ENCODE data around the gene USP32. TPM values are rescaled to one million over a fixed set of nuclear protein-coding genes. Genes with fewer than 3 reads are reported as not detected.
A peak's percentile ranks its signal among the peaks of the same experiment; 100 is the strongest.

USP32 gene
- polyA plus RNA-seq, 4 donors = 10.3 to 21.9 (median 15.1) TPM

- FAIRE-seq (no peak), DNase-seq (no peak)
- Histone ChIP-seq H3K9me3 (ENCODE audit: control insufficient read depth in 2 of 2, insufficient read depth in 1 of 2, low read depth in 1 of 2, low read length in 1 of 2) (peaks cover 0 to 2% of the 10 kb centered on the region in 2 donors), H3K27me3 (ENCODE audit: control insufficient read depth in 3 of 3, insufficient read depth in 3 of 3, low read length in 3 of 3) (peaks cover 0 to 51% (median 25%) of the 10 kb centered on the region in 3 donors), H3K27ac (ENCODE audit: low read depth in 1 of 3, low read length in 2 of 3) (no peak overlapping the region), H3K4me3 (ENCODE audit: low read depth in 1 of 3, low read length in 3 of 3) (peak overlapping the region in 1 of 3 donors; percentile 82), H3K36me3 (ENCODE audit: control insufficient read depth in 3 of 3, insufficient read depth in 2 of 3, low read depth in 1 of 3, low read length in 3 of 3) (no peaks in the 10 kb centered on the region), H3K4me1 (ENCODE audit: control insufficient read depth in 3 of 3, insufficient read depth in 2 of 3, low read depth in 1 of 3, low read length in 2 of 3) (peaks cover 2 to 8% (median 6%) of the 10 kb centered on the region in 3 donors)
- 76 to 89% (median 85%) methylated on average over 13 of the region's 13 CpGs for WGBS, 3 donors
Measured at GRCh38 chr17:60135951-60136666, 255.8 kb downstream of the USP32 start.

- H3K36me3 ChIP-seq (ENCODE audit: control insufficient read depth in 3 of 3, insufficient read depth in 2 of 3, low read depth in 1 of 3, low read length in 3 of 3) = no peaks in the 10 kb centered on the region
- WGBS, 3 donors = 3 to 5% (median 3%) methylated on average over 54 of the region's 54 CpGs
- peak overlapping the region; percentile 24 to 72 (median 45) for H3K27ac ChIP-seq (ENCODE audit: low read depth in 1 of 3, low read length in 2 of 3)
- no peak for FAIRE-seq
- H3K9me3 ChIP-seq (ENCODE audit: control insufficient read depth in 2 of 2, insufficient read depth in 1 of 2, low read depth in 1 of 2, low read length in 1 of 2) = peaks cover 0 to 2% of the 10 kb centered on the region in 2 donors
- peak; percentile 85 to 90 for DNase-seq
- peaks cover 2 to 8% (median 6%) of the 10 kb centered on the region in 3 donors for H3K4me1 ChIP-seq (ENCODE audit: control insufficient read depth in 3 of 3, insufficient read depth in 2 of 3, low read depth in 1 of 3, low read length in 2 of 3)
- H3K4me3 ChIP-seq (ENCODE audit: low read depth in 1 of 3, low read length in 3 of 3) = peak overlapping the region; percentile 52 to 82 (median 64)
- H3K27me3 ChIP-seq (ENCODE audit: control insufficient read depth in 3 of 3, insufficient read depth in 3 of 3, low read length in 3 of 3) = peaks cover 0 to 44% (median 20%) of the 10 kb centered on the region in 3 donors
Measured at GRCh38 chr17:60135151-60135950, 256.6 kb downstream of the USP32 start.

GRCh38 chr17:60134396-60135150 is 257.4 kb downstream of the USP32 start:
- DNase-seq = no peak
- Histone ChIP-seq H3K36me3 (ENCODE audit: control insufficient read depth in 3 of 3, insufficient read depth in 2 of 3, low read depth in 1 of 3, low read length in 3 of 3) (no peaks in the 10 kb centered on the region), H3K4me1 (ENCODE audit: control insufficient read depth in 3 of 3, insufficient read depth in 2 of 3, low read depth in 1 of 3, low read length in 2 of 3) (peaks cover 2 to 6% (median 4%) of the 10 kb centered on the region in 3 donors), H3K9me3 (ENCODE audit: control insufficient read depth in 2 of 2, insufficient read depth in 1 of 2, low read depth in 1 of 2, low read length in 1 of 2) (peaks cover 0 to under 1% of the 10 kb centered on the region in 2 donors), H3K27me3 (ENCODE audit: control insufficient read depth in 3 of 3, insufficient read depth in 3 of 3, low read length in 3 of 3) (peaks cover 0 to 36% (median 14%) of the 10 kb centered on the region in 3 donors), H3K27ac (ENCODE audit: low read depth in 1 of 3, low read length in 2 of 3) (peak overlapping the region in 2 of 3 donors; percentile 45 to 72), H3K4me3 (ENCODE audit: low read depth in 1 of 3, low read length in 3 of 3) (peak overlapping the region; percentile 52 to 82 (median 64))
- no peak for FAIRE-seq
- 6 to 10% (median 9%) methylated on average over 16 of the region's 16 CpGs for WGBS, 3 donors

- H3K4me1 ChIP-seq (ENCODE audit: control insufficient read depth in 3 of 3, insufficient read depth in 2 of 3, low read depth in 1 of 3, low read length in 2 of 3) = peaks cover 2 to 4% (median 2%) of the 10 kb centered on the region in 3 donors
- H3K27ac ChIP-seq (ENCODE audit: low read depth in 1 of 3, low read length in 2 of 3) = no peak overlapping the region
- no peaks in the 10 kb centered on the region for H3K36me3 ChIP-seq (ENCODE audit: control insufficient read depth in 3 of 3, insufficient read depth in 2 of 3, low read depth in 1 of 3, low read length in 3 of 3)
- no peaks in the 10 kb centered on the region for H3K9me3 ChIP-seq (ENCODE audit: control insufficient read depth in 2 of 2, insufficient read depth in 1 of 2, low read depth in 1 of 2, low read length in 1 of 2)
- H3K4me3 ChIP-seq (ENCODE audit: low read depth in 1 of 3, low read length in 3 of 3) = no peak overlapping the region
- FAIRE-seq (no peak), DNase-seq (no peak)
- 83 to 89% (median 83%) methylated on average over 3 of the region's 3 CpGs for WGBS, 3 donors
- peaks cover 0 to 10% (median 0%) of the 10 kb centered on the region in 3 donors for H3K27me3 ChIP-seq (ENCODE audit: control insufficient read depth in 3 of 3, insufficient read depth in 3 of 3, low read length in 3 of 3)
Measured at GRCh38 chr17:60130466-60130865, 261.5 kb downstream of the USP32 start.

- Histone ChIP-seq H3K4me1 (ENCODE audit: control insufficient read depth in 3 of 3, insufficient read depth in 2 of 3, low read depth in 1 of 3, low read length in 2 of 3) (no peaks in the 10 kb centered on the region), H3K36me3 (ENCODE audit: control insufficient read depth in 3 of 3, insufficient read depth in 2 of 3, low read depth in 1 of 3, low read length in 3 of 3) (no peaks in the 10 kb centered on the region), H3K4me3 (ENCODE audit: low read depth in 1 of 3, low read length in 3 of 3) (no peak overlapping the region), H3K27ac (ENCODE audit: low read depth in 1 of 3, low read length in 2 of 3) (no peak overlapping the region), H3K27me3 (ENCODE audit: control insufficient read depth in 3 of 3, insufficient read depth in 3 of 3, low read length in 3 of 3) (peaks cover 0 to 10% (median 0%) of the 10 kb centered on the region in 3 donors), H3K9me3 (ENCODE audit: control insufficient read depth in 2 of 2, insufficient read depth in 1 of 2, low read depth in 1 of 2, low read length in 1 of 2) (no peaks in the 10 kb centered on the region)
- 87 to 93% (median 88%) methylated on average over 4 of the region's 4 CpGs for whole genome bisulfite sequencing, 3 donors
- no peak for FAIRE-seq
- DNase-seq = no peak
Measured at GRCh38 chr17:60129164-60129563, 262.8 kb downstream of the USP32 start.

Other genes starting within 250 kb of the USP32 start
- 10 to 100 TPM in 1 of 4 donors, 1 to 10 TPM in 1, not detected in 2; 3.6 to 11.7 TPM for gene CA4, start 242.2 kb downstream of the USP32 start, polyA plus RNA-seq
- gene CHCT1, start 30.4 kb upstream of the USP32 start, polyA plus RNA-seq = under 1 TPM in 2 of 4 donors, not detected in 2; 0.07 to 0.10 TPM
- gene APPBP2, start 134.1 kb upstream of the USP32 start, polyA plus RNA-seq = 10 to 100 TPM in 1 of 4 donors, 1 to 10 TPM in 3; 5.7 to 31.5 (median 8.1) TPM
- 10 to 100 TPM in 1 of 4 donors, 1 to 10 TPM in 3; 3.8 to 13.6 (median 5.7) TPM for gene PPM1D, start 208.1 kb upstream of the USP32 start, polyA plus RNA-seq